ENCODE data around the gene TSEN54.

GRCh38 chr17:75492555-75493168 is 23.7 kb upstream of the TSEN54 start:
- TF ChIP-seq, protein P1, sequence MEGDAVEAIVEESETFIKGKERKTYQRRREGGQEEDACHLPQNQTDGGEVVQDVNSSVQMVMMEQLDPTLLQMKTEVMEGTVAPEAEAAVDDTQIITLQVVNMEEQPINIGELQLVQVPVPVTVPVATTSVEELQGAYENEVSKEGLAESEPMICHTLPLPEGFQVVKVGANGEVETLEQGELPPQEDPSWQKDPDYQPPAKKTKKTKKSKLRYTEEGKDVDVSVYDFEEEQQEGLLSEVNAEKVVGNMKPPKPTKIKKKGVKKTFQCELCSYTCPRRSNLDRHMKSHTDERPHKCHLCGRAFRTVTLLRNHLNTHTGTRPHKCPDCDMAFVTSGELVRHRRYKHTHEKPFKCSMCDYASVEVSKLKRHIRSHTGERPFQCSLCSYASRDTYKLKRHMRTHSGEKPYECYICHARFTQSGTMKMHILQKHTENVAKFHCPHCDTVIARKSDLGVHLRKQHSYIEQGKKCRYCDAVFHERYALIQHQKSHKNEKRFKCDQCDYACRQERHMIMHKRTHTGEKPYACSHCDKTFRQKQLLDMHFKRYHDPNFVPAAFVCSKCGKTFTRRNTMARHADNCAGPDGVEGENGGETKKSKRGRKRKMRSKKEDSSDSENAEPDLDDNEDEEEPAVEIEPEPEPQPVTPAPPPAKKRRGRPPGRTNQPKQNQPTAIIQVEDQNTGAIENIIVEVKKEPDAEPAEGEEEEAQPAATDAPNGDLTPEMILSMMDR (IDR thresholded peaks at IDR 0.05): no peak
- no peak for TF ChIP-seq EP300 (IDR thresholded peaks at IDR 0.05; ENCODE audit: low read depth)
- TF ChIP-seq POLR2A (IDR thresholded peaks at IDR 0.05): no peak

All from transverse colon (tissue), 3 donors.